Stimulated activated CD4-positive, alpha-beta T cell treated with anti-CD3 and anti-CD28 coated beads, Interleukin-4, amount 100 ng/mL, for 4 hours (primary cell): ENCODE data around the gene SLC19A1.

Experiments
- DNase-seq, 2 experiments: peaks; one replicate each; pipeline ENCODE4 v3.0.0-alpha.2; 2020

SLC19A1 gene

DNA sequence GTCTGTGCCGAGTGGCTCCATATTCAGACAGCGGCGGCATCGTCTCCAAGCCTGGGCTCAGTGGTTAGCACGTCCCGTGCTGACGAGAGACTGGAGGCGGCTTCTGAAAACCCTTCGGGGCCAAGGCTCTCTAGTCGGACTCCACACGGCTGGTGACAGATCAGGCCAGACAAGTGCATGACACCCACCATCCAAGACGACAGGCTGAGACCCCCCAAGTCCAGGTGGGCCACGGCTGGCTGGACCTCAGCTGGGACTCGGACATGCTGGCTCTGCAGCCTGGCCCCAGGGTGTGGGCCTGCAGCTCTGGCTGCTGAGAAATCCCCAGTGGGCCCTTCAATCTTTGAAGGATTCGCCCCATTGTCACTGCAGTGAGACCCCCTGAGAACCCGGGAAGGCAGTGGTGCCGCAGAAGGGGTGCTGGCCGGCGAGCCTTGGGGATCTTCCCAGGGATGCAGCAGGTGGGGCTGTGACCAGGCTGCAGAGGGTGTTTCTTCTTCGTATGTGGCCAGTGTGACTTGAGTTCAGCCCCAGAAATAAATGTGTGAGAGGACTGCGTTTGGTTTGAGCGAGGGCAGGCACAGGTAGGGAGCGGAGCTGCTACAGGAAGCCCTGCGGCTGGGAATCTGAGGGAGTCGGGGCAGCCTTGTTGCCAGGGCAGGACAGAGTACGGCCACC is 15.9 kb upstream of the SLC19A1 start:
- DNase-seq = no peak

GRCh38 chr21:45557616-45558043 is 15.4 kb upstream of the SLC19A1 start:
- DNase-seq = no peak

GRCh38 chr21:45556645-45557615 is 14.7 kb upstream of the SLC19A1 start:
- no peak for DNase-seq

DNA sequence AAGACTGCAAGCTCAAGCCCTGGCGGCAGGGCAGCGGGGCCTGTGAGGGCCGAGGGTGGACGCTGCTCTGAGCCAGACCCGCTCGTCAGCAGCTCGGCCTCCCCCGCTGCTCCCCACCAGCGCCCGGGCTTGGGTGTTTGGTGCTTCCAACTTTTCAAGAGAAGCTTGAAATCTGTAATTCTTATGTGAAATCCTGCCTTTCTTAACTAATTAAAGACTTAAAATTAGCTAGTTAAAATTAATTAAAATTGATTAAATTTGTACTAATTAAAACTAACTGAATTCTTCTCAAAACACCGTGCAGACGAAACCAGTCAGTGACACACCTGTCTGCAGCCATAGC is 14.0 kb upstream of the SLC19A1 start:
- DNase-seq = no peak

DNA sequence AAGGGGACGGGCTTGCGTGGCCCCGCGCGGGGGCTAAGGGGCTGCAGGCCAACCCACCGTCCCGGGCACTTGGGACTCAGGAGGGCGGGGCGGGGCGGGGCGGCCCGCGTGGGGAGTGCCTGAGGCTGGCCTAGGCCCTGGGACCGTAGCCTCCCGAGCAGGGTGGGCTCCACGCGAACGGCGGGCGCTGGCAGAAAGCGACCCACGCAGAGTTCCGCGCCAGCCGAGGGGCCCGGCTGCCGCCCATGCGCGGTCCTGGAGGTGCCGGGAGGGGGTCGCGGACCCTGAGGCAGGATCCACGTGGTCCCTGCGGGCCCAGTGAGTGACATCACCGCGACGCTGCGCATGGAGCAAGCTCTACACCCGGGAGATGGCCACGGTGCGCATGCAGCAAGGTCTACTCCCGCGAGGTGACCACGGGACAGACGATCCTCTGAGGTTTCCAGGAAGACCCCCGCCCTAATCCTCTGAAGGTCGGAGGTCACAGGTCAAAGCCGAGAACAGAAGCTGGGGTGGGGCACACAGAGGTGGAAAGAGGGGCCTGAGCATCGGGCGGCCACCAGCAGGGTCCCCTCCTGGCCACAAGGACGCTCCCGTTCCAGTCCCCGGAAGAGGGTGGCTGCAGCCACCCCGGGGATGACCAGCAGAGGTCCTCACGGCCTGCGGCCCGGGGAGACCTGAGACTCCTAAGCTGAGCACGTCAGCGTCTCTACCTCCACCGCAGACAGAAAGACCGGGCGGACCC is 13.5 kb upstream of the SLC19A1 start:
- DNase-seq = peak; percentile 52 to 55

- no peak for DNase-seq
These were observed 13.0 kb upstream of the SLC19A1 start for GRCh38 chr21:45555251-45555556.

- peak; percentile 82 to 91 for DNase-seq
These were observed 12.4 kb upstream of the SLC19A1 start for GRCh38 chr21:45554477-45555175.

DNA sequence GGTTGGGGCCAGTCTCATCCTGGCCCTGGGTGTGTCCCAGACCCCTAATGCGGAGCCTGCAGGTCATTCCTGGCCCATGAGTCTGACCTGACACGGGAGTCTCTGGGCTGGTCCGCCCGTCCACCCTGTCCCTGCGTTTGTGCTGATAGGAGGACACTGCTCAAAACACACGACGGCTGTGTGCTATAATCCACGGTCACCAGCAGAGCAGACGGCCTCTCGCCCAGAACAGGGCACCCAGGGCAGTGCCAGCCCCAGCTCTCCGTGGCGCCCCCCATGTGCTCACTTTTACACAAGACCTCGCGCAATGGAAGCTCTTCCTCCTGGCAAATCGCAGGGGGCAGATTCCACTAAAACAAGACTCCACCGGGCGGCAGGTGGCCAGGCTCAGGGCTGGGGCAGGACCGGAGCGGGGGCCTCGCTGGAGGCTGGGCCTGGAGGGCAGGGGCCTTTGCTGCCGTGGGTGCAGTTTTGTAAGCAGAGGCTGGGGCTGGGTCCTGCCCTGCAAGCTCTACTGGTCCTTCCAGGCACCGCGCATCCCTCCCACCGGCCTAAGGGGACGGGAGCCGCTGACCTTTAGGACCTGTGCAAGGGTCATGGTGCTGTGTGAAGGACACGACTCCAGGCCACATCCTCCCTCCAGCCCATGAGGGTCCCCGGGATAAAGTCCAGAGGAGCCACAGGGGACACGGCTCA is 10.6 kb upstream of the SLC19A1 start:
- no peak for DNase-seq

DNA sequence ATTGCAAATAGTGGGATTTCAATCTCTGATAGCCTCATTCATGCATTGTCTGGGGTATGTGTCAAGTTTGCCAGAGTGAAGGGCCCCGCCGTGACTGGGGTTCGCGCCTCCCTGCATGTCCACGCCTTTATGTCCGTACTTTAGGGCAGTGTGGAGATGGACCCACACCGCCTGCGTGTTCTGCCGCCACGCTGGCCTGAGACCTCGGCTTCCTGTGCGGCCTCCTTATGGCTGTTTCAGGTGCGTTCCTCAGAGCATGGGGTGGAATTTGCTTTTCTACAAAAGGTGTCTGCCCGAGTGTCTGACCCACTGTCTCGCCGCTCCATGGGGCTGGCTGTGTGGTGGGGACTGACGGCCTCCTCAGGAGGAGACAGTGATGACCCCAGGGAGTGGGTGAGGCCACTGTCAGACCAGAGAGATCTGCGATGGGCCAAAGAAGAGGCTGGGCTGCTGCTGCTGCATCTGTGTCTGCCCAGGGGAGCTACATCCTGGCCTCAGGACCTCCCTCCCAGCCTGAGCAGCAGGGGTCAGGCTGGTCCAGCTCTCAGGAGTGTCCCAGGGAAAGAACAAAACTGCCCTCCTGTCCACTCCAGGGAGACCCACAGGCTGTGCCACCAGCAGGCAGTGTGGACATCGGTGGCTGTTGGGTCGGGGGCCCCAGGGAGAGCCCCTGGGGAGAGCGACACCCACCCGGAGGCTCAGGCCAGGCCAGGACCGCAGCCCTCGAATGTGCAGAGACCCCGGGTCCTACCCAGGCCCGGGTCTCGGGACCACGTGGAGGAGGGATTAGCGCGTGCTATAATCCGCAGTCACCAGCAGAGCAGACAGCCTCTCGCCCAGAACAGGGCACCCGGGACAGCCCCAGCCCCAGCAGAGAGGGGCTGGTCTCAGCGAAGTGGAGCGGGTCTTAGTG is 9.8 kb upstream of the SLC19A1 start:
- no peak for DNase-seq

- peak in 1 of 2 experiments; percentile 49 for DNase-seq
These were observed 9.1 kb upstream of the SLC19A1 start for GRCh38 chr21:45551316-45551715.

DNA sequence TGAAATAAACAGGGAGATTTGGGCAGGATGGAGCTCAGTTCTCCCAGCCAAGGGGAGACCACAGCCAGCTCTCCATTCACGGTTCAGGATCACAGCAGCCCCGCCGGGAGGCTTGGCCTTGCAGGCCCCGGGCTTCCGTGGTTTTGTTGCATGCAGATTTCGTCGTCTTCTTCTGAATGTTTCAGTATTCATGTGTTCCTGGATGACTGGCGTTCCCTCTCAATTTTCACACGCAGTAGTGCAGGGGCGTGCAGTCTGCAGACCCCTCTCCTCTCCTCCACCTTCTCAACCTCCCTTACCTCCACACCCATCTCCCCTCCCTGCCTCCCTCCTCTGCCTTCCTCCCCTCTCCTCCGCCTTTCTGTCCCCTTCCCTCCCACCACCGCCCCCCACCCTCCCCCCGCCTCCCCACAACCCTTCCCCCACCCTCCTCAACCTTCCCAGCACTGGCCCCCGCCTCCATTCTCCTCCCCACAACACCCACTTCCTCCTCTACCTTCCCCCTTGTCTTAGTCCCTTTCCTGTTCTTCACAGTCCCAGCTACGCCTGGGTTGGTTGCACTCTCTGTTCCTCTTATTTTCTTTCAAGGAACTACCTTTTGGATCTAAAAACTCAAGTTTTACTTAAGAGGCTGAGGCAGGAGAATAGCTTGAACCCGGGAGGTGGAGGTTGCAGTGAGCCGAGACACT is 8.4 kb upstream of the SLC19A1 start:
- peak; percentile 32 to 33 for DNase-seq

GRCh38 chr21:45549626-45550463 is 7.6 kb upstream of the SLC19A1 start:
- DNase-seq = no peak

GRCh38 chr21:45548711-45549491 is 6.7 kb upstream of the SLC19A1 start:
- no peak for DNase-seq

DNA sequence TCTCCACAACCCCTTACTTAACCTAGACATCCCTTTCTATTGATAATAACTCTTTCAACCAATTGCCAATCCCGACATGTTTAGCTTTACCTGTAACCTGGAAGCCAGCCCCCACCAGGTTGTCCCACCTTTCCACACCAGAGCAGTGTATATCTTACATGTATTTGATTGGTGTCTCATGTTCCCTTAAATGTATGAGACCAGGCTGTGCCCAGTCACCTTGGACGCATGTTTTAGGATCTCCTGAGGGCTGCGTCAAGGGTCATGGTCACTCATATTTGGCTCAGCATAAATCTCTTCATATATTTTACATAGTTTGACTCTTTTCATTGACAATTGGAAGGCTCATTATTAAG is 5.3 kb upstream of the SLC19A1 start:
- no peak for DNase-seq

- DNase-seq = no peak
These were observed 4.7 kb upstream of the SLC19A1 start for GRCh38 chr21:45546636-45547544.

- DNase-seq = no peak
These were observed 3.7 kb upstream of the SLC19A1 start for GRCh38 chr21:45545691-45546531.

DNA sequence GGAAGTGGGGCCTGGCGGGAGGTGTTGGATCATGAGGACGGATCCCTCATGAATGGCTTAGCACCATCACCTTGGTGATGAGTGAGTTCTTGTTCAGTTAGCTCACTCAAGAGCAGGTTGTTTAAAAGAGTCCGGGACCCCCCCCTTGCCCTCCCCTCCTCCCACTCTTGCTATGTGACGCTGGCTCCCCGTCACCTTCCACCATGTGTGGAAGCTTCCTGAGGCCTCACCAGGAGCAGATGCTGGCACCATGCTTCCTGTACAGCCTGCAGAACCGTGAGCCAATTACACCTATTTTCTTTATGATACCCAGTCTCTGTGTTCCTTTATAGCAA is 3.0 kb upstream of the SLC19A1 start:
- DNase-seq = no peak
